T-cell (primary cell): ENCODE measurements around the gene SORT1. TPM values are rescaled to one million over a fixed set of nuclear protein-coding genes. Genes with fewer than 3 reads are reported as not detected.

ENCODE experiments used
- ATAC-seq, 4 experiments: fragments of 200-7000 bp in 3 of 4; fragments of 150-1000 bp in 1 of 4; cut with Tn5 transposase; replicated peaks in 1 of 4; 1 replicate in 3 of 4; 2 replicates in 1 of 4; pipeline ENCODE4 v1.10.0; 2021; ENCODE audit warnings: moderate library complexity in 3 of 4, mild to moderate bottlenecking in 2 of 4, moderate number of reproducible peaks in 1 of 4
- CTCF ChIA-PET, 2 donors: fragments of 300-600 bp; sonication (Branson Sonifier 250); formaldehyde crosslinking; loops; one replicate each; lab custom pipeline; 2022; ENCODE audit warnings: antibody characterized with exemption in 2 of 2; lab: Charles Lee
- POLR2A ChIA-PET, 2 donors: fragments of 300-600 bp; sonication (Branson Sonifier 250); formaldehyde crosslinking; loops; one replicate each; lab custom pipeline; 2022; ENCODE audit warnings: antibody characterized with exemption in 2 of 2; lab: Charles Lee
- DNase-seq, 35 experiments: peaks; one replicate each; pipeline versions ENCODE4 v3.0.0 to v3.0.0-alpha.2; 2013 to 2023
- H3K27ac ChIP-seq: one replicate; pipeline ENCODE4 v1.5.1; 2013; ENCODE audit warnings: low read length
- H3K27me3 ChIP-seq, 2 experiments: replicated peaks in 1 of 2; 1 replicate in 1 of 2; 2 replicates in 1 of 2; pipeline versions ENCODE4 v1.6.1 to v1.7.0; 2013; ENCODE audit warnings: low read length in 1 of 2, mixed read lengths in 1 of 2; ENCODE audit not compliant: control insufficient read depth in 2 of 2, insufficient read depth in 2 of 2; ENCODE audit errors: extremely low read depth in 1 of 2
- H3K36me3 ChIP-seq, 2 donors: 1 replicate in 1 of 2; 2 replicates in 1 of 2; pipeline versions ENCODE4 v1.6.1 to v1.7.0; 2013; ENCODE audit warnings: low read length in 1 of 2; ENCODE audit not compliant: control insufficient read depth in 2 of 2, insufficient read depth in 1 of 2; ENCODE audit errors: extremely low read depth in 1 of 2
- H3K4me1 ChIP-seq, 2 experiments: 1 replicate in 1 of 2; 2 replicates in 1 of 2; pipeline versions ENCODE4 v1.6.1 to v1.7.0; 2013; ENCODE audit warnings: low read length in 2 of 2, mixed read lengths in 1 of 2; ENCODE audit not compliant: insufficient read depth in 2 of 2, control insufficient read depth in 1 of 2; ENCODE audit errors: extremely low read depth in 1 of 2
- H3K4me3 ChIP-seq, 2 donors: 1 replicate in 1 of 2; 2 replicates in 1 of 2; pipeline versions ENCODE4 v1.5.1 to v1.7.0; 2013; ENCODE audit warnings: mild to moderate bottlenecking in 2 of 2, low read length in 1 of 2, moderate library complexity in 1 of 2; ENCODE audit not compliant: control insufficient read depth in 1 of 2; ENCODE audit errors: extremely low read depth in 1 of 2
- H3K9me3 ChIP-seq: 2 replicates; pipeline ENCODE4 v1.7.0; 2013
- H3K27ac Mint-ChIP-seq, 2 donors: one replicate each; pipeline ENCODE4 v1.8.0; 2020 to 2021; ENCODE audit warnings: mild to moderate bottlenecking in 2 of 2, mixed read lengths in 2 of 2
- H3K27me3 Mint-ChIP-seq, 2 donors: one replicate each; pipeline ENCODE4 v1.8.0; 2021 to 2022; ENCODE audit warnings: mixed read lengths in 2 of 2
- H3K36me3 Mint-ChIP-seq: one replicate; pipeline ENCODE4 v1.8.0; 2021; ENCODE audit warnings: mixed read lengths
- H3K4me1 Mint-ChIP-seq, 3 donors: one replicate each; pipeline ENCODE4 v1.8.0; 2020 to 2022; ENCODE audit warnings: mixed read lengths in 3 of 3, mild to moderate bottlenecking in 1 of 3
- H3K4me3 Mint-ChIP-seq, 3 donors: one replicate each; pipeline ENCODE4 v1.8.0; 2020 to 2022; ENCODE audit warnings: mild to moderate bottlenecking in 3 of 3, mixed read lengths in 3 of 3, moderate library complexity in 3 of 3
- H3K9me3 Mint-ChIP-seq, 3 donors: one replicate each; pipeline ENCODE4 v1.8.0; 2020 to 2022; ENCODE audit warnings: mixed read lengths in 3 of 3
- WGBS: methylation state at CpG from one replicate; pipeline ENCODE4 v1.1.5; 2013; ENCODE audit warnings: missing lambda C conversion rate; ENCODE audit not compliant: insufficient coverage; 5-methylcytosine and 5-hydroxymethylcytosine counted together
- total RNA-seq, 35 experiments: library from RNA in 6 of 35; stranded (reverse) in 6 of 35; fragments of 120-200 nt in 1 of 35; gene quantifications; one replicate each; pipeline versions ENCODE4 v1.2.1 to v1.2.4 and lab custom pipeline; 2013 to 2026

SORT1 gene
- total RNA-seq, 5 donors from 2014 or later (not counting 1 experiment from before 2014, with no cell fraction given): 0.82 to 2.9 (median 1.5) TPM

- no peak overlapping the region for H3K27ac ChIP-seq
- H3K4me3 Mint-ChIP-seq: no peak overlapping the region
Observed at GRCh38 chr1:109338091-109338490, 59.6 kb downstream of the SORT1 start.

DNA sequence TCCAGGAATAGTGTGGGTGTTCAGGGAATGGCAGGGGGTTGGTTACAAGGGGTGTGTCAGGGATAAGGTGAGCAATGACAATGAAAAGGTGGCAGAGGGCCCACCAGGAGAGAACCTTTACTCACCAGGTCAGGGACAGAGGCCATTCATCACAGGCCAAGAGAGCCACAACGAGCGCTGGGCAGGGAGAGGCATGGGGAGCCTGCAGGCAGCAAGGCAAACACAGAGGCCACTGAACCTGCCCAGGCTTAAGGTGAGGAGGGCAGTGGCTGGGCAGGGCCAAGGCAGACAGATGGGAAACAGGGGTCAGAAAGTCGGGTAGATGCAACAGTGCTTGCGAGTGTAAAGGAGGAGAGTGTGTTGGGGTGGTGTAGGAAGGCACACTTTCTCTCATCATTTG, 62.6 kb downstream of the SORT1 start:
- H3K4me3 ChIP-seq: no peak overlapping the region
- no peak overlapping the region for H3K4me3 Mint-ChIP-seq
- H3K27ac Mint-ChIP-seq: no peak overlapping the region
- ChIA-PET CTCF (no interaction called here), POLR2A (no interaction called here)
- WGBS: 100% methylated on average over 2 of the region's 4 CpGs
- H3K36me3 ChIP-seq: peaks cover 0 to 5% of the 10 kb centered on the region in 2 donors
- no peak for DNase-seq
- H3K27me3 Mint-ChIP-seq: no peaks in the 10 kb centered on the region
- H3K27me3 ChIP-seq: no peaks in the 10 kb centered on the region
- no peak for ATAC-seq
- H3K36me3 Mint-ChIP-seq: peaks cover 9% of the 10 kb centered on the region
- H3K27ac ChIP-seq: no peak overlapping the region
- H3K9me3 ChIP-seq: no peaks in the 10 kb centered on the region
- no peaks in the 10 kb centered on the region for H3K4me1 Mint-ChIP-seq
- no peaks in the 10 kb centered on the region for H3K4me1 ChIP-seq
- peaks cover 0 to 19% (median 14%) of the 10 kb centered on the region in 3 donors for H3K9me3 Mint-ChIP-seq

More at GRCh38 chr1:109338091-109338490, 59.6 kb downstream of the SORT1 start:
- ChIA-PET CTCF (interaction anchor here in 1 of 2 donors (0.6 kb wide), 1 partner anchor 49 kb away, joined by 8 read pairs; no protein-coding TSS in a partner anchor), POLR2A (no interaction called here)
- peaks cover 0 to 5% of the 10 kb centered on the region in 2 donors for H3K36me3 ChIP-seq
- H3K4me1 ChIP-seq: no peaks in the 10 kb centered on the region
- DNase-seq: no peak
- H3K9me3 ChIP-seq: no peaks in the 10 kb centered on the region
- H3K4me3 ChIP-seq: no peak overlapping the region
- Mint-ChIP-seq H3K4me1 (no peaks in the 10 kb centered on the region), H3K36me3 (no peaks in the 10 kb centered on the region), H3K9me3 (no peaks in the 10 kb centered on the region), H3K27ac (no peak overlapping the region), H3K27me3 (no peaks in the 10 kb centered on the region)
- WGBS: 100% methylated on average over 2 of the region's 6 CpGs
- no peak for ATAC-seq
- no peaks in the 10 kb centered on the region for H3K27me3 ChIP-seq

GRCh38 chr1:109331113-109331512, 66.6 kb downstream of the SORT1 start:
- no peak overlapping the region for H3K4me3 ChIP-seq

DNA sequence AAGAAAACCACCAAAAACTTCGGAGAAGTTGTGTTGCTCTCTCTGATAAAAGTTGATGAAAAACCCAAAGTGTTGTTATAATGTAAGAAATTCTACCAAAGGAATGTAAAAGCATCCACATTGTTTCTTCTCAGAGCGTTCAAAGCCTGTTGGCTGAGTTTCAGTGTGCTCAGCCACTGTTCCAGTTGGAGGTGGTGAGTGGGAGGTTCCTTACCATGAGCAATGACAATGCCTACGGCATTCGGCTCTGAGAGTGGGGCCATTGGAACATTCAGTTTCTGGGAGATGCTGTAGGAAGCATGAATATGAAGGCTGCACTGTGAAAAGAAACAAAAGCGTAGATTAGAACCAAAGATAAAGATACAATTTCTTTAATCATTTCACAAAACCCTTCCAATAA, 70.4 kb downstream of the SORT1 start:
- no peaks in the 10 kb centered on the region for H3K4me1 ChIP-seq
- POLR2A ChIA-PET: no interaction called here
- Mint-ChIP-seq H3K27me3 (peaks cover 3 to 9% of the 10 kb centered on the region in 2 donors), H3K4me1 (no peaks in the 10 kb centered on the region), H3K27ac (no peak overlapping the region), H3K4me3 (no peak overlapping the region), H3K36me3 (peaks cover 13% of the 10 kb centered on the region), H3K9me3 (peaks cover 4 to 21% (median 17%) of the 10 kb centered on the region in 3 donors)
- peaks cover 0 to 5% of the 10 kb centered on the region in 2 experiments for H3K27me3 ChIP-seq
- no peak overlapping the region for H3K4me3 ChIP-seq
- ATAC-seq (no peak), DNase-seq (no peak)
- no peaks in the 10 kb centered on the region for H3K36me3 ChIP-seq
- CTCF ChIA-PET: no interaction called here
- no peak overlapping the region for H3K27ac ChIP-seq
- 80% methylated on average over 1 of the region's 5 CpGs for WGBS
- no peaks in the 10 kb centered on the region for H3K9me3 ChIP-seq

More at GRCh38 chr1:109331113-109331512, 66.6 kb downstream of the SORT1 start:
- H3K27ac ChIP-seq: no peak overlapping the region
- no peak for ATAC-seq
- DNase-seq: no peak
- Mint-ChIP-seq H3K27ac (no peak overlapping the region), H3K4me3 (no peak overlapping the region), H3K4me1 (no peaks in the 10 kb centered on the region), H3K36me3 (peaks cover 13% of the 10 kb centered on the region), H3K27me3 (peaks cover 3 to 9% of the 10 kb centered on the region in 2 donors), H3K9me3 (peaks cover 4 to 24% (median 17%) of the 10 kb centered on the region in 3 donors)
- POLR2A ChIA-PET: no interaction called here
- H3K9me3 ChIP-seq: no peaks in the 10 kb centered on the region
- peaks cover 0 to 5% of the 10 kb centered on the region in 2 experiments for H3K27me3 ChIP-seq
- H3K36me3 ChIP-seq: peaks cover 0 to 5% of the 10 kb centered on the region in 2 donors
- no peaks in the 10 kb centered on the region for H3K4me1 ChIP-seq
- CTCF ChIA-PET: interaction anchor here in 1 of 2 donors (0.8 kb wide), 1 partner anchor 12 kb away, joined by 3 read pairs; no protein-coding TSS in a partner anchor

GRCh38 chr1:109322974-109323373, 74.7 kb downstream of the SORT1 start:
- Histone ChIP-seq H3K27me3 (peaks cover 0 to 5% of the 10 kb centered on the region in 2 experiments), H3K4me1 (no peaks in the 10 kb centered on the region), H3K27ac (no peak overlapping the region), H3K4me3 (no peak overlapping the region), H3K36me3 (no peaks in the 10 kb centered on the region), H3K9me3 (no peaks in the 10 kb centered on the region)
- Mint-ChIP-seq H3K9me3 (no peaks in the 10 kb centered on the region), H3K36me3 (no peaks in the 10 kb centered on the region), H3K4me1 (no peaks in the 10 kb centered on the region), H3K27ac (no peak overlapping the region), H3K27me3 (peaks cover 3% of the 10 kb centered on the region in 2 donors), H3K4me3 (no peak overlapping the region)
- 96% methylated on average over 4 of the region's 6 CpGs for WGBS
- ChIA-PET CTCF (no interaction called here), POLR2A (no interaction called here)
- ATAC-seq (no peak), DNase-seq (no peak)

DNA sequence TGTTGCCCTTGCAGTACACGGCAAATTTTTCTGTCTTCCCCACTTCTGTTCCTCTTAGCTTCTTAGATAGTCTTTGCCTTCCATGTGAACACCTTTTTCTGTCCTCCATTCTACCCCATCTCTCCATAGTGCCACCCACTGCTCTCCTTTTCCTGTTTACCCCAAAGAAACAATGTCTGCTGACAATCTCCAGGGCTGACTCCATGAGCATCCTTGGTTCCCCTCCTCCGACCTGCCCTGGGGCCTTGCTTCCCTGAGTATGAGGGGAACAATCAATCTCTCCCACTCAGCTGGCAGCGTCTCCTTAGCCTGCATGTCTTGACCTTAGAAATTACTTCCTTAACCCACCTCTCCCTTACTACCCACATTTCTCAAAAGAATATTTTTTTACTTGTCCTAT, 78.6 kb downstream of the SORT1 start:
- CTCF ChIA-PET: no interaction called here

More for the DNA sequence above, 78.6 kb downstream of the SORT1 start:
- no peaks in the 10 kb centered on the region for H3K9me3 ChIP-seq
- no peaks in the 10 kb centered on the region for H3K9me3 Mint-ChIP-seq
- no peaks in the 10 kb centered on the region for H3K27me3 Mint-ChIP-seq
- no peak overlapping the region for H3K27ac Mint-ChIP-seq
- peaks cover 0 to 5% of the 10 kb centered on the region in 2 experiments for H3K27me3 ChIP-seq
- POLR2A ChIA-PET: no interaction called here
- H3K27ac ChIP-seq: no peak overlapping the region
- H3K4me3 ChIP-seq: no peak overlapping the region
- no peaks in the 10 kb centered on the region for H3K4me1 Mint-ChIP-seq
- DNase-seq (no peak), ATAC-seq (no peak)
- H3K36me3 ChIP-seq: no peaks in the 10 kb centered on the region
- WGBS: 100% methylated on average over 1 of the region's 3 CpGs
- no peaks in the 10 kb centered on the region for H3K4me1 ChIP-seq
- no peaks in the 10 kb centered on the region for H3K36me3 Mint-ChIP-seq
- no peak overlapping the region for H3K4me3 Mint-ChIP-seq
